ENCODE data around the gene MS4A4E. TPM values are rescaled to one million over a fixed set of nuclear protein-coding genes. Genes with fewer than 3 reads are reported as not detected.

MS4A4E gene
- not detected in 5 replicates for total RNA-seq (2022; extraction: Qiagen RNA extraction; ENCODE audit: low read depth)

GRCh38 chr11:60242740-60243239 lies at the start of gene MS4A4E:
Gene MS4A4E (minus strand): TSS chr11:60243137. CDS start chr11:60230055, 13,082 bp downstream.

GRCh38 chr11:60280412-60280811 lies 37.5 kb upstream of the MS4A4E start, which contains the start of gene MS4A4A:
Gene MS4A4A (plus strand): TSS chr11:60280666. CDS start chr11:60280676, 10 bp downstream.

GRCh38 chr11:60182541-60183330 lies 60.2 kb downstream of the MS4A4E start, which contains the start of gene MS4A6A:
Gene MS4A6A (minus strand): TSS chr11:60183083. CDS start chr11:60181727, 1,356 bp downstream.

Other genes starting within 250 kb of the MS4A4E start
- not detected in 5 replicates for gene OOSP4B, start 226.0 kb downstream of the MS4A4E start, total RNA-seq (2022; extraction: Qiagen RNA extraction; ENCODE audit: low read depth)
- not detected in 5 replicates for gene OOSP2, start 202.7 kb downstream of the MS4A4E start, total RNA-seq (2022; extraction: Qiagen RNA extraction; ENCODE audit: low read depth)
- gene MS4A3, start 186.5 kb downstream of the MS4A4E start, total RNA-seq (2022; extraction: Qiagen RNA extraction; ENCODE audit: low read depth) = not detected in 5 replicates
- gene MS4A2, start 154.5 kb downstream of the MS4A4E start, total RNA-seq (2022; extraction: Qiagen RNA extraction; ENCODE audit: low read depth) = not detected in 5 replicates
- gene MS4A6A, start 60.1 kb downstream of the MS4A4E start, total RNA-seq (2022; extraction: Qiagen RNA extraction; ENCODE audit: low read depth) = not detected in 5 replicates
- not detected in 5 replicates for gene MS4A4A, start 37.5 kb upstream of the MS4A4E start, total RNA-seq (2022; extraction: Qiagen RNA extraction; ENCODE audit: low read depth)
- not detected in 5 replicates for gene MS4A6E, start 84.1 kb upstream of the MS4A4E start, total RNA-seq (2022; extraction: Qiagen RNA extraction; ENCODE audit: low read depth)
- gene MS4A7, start 135.4 kb upstream of the MS4A4E start, total RNA-seq (2022; extraction: Qiagen RNA extraction; ENCODE audit: low read depth) = not detected in 5 replicates
- not detected in 5 replicates for gene MS4A14, start 153.3 kb upstream of the MS4A4E start, total RNA-seq (2022; extraction: Qiagen RNA extraction; ENCODE audit: low read depth)
- gene MS4A5, start 186.4 kb upstream of the MS4A4E start, total RNA-seq (2022; extraction: Qiagen RNA extraction; ENCODE audit: low read depth) = not detected in 5 replicates
- gene MS4A1, start 212.7 kb upstream of the MS4A4E start, total RNA-seq (2022; extraction: Qiagen RNA extraction; ENCODE audit: low read depth) = not detected in 5 replicates
- not detected in 5 replicates for gene MS4A12, start 249.6 kb upstream of the MS4A4E start, total RNA-seq (2022; extraction: Qiagen RNA extraction; ENCODE audit: low read depth)